Sigmoid colon (tissue), 7 donors: Measurements from ENCODE around the gene CARM1. TPM values are rescaled to one million over a fixed set of nuclear protein-coding genes. Genes with fewer than 3 reads are reported as not detected.
"Not testable (repeated sequence)": the region's sequence is repeated elsewhere in the genome, so short reads cannot be mapped to it uniquely, and the experiment has no call there.

ENCODE experiments used
- DNase-seq: peaks from one replicate; pipeline ENCODE4 v3.0.0-alpha.2; 2019
- H3K27ac ChIP-seq, 4 donors: fragments of 200-600 bp; sonication (generic); one replicate each; pipeline ENCODE4 v1.5.1; 2016 to 2019; ENCODE audit warnings: mild to moderate bottlenecking in 1 of 4
- H3K27me3 ChIP-seq, 3 donors: fragments of 200-600 bp; sonication (generic); one replicate each; pipeline ENCODE4 v1.5.1; 2019; ENCODE audit warnings: mild to moderate bottlenecking in 1 of 3
- H3K36me3 ChIP-seq, 4 donors: fragments of 200-600 bp; sonication (generic); one replicate each; pipeline ENCODE4 v1.5.1; 2016 to 2019
- H3K4me1 ChIP-seq, 4 donors: fragments of 200-600 bp; sonication (generic); one replicate each; pipeline ENCODE4 v1.5.1; 2017 to 2019
- H3K4me3 ChIP-seq, 4 donors: fragments of 200-600 bp; sonication (generic); one replicate each; pipeline ENCODE4 v1.5.1; 2017 to 2019; ENCODE audit warnings: mild to moderate bottlenecking in 2 of 4, moderate library complexity in 1 of 4
- H3K9me3 ChIP-seq, 4 donors: fragments of 200-600 bp in 3 of 4; sonication (generic) in 3 of 4; one replicate each; pipeline versions ENCODE4 v1.5.1 to v1.6.1; 2013 to 2019
- CTCF ChIP-seq, 4 experiments: fragments of 450-650 bp in 3 of 4; fragments of 200-600 bp in 1 of 4; IDR thresholded peaks; one replicate each; pipeline ENCODE4 v1.5.1; 2016 to 2019; ENCODE audit warnings: antibody characterized with exemption in 4 of 4, mild to moderate bottlenecking in 3 of 4, moderate library complexity in 2 of 4
- EP300 ChIP-seq, 4 donors: sonication (generic); formaldehyde crosslinking; IDR thresholded peaks; one replicate each; pipeline ENCODE4 v1.6.1; 2017; ENCODE audit warnings: antibody characterized with exemption in 4 of 4
- POLR2A ChIP-seq, 2 donors: fragments of 450-650 bp; IDR thresholded peaks; one replicate each; pipeline ENCODE4 v1.6.1; 2016; ENCODE audit warnings: antibody characterized with exemption in 2 of 2, mild to moderate bottlenecking in 2 of 2, moderate library complexity in 2 of 2
- POLR2AphosphoS5 ChIP-seq, 4 donors: sonication (generic); formaldehyde crosslinking; IDR thresholded peaks; one replicate each; pipeline ENCODE4 v1.6.1; 2017; ENCODE audit warnings: antibody characterized with exemption in 4 of 4
- WGBS, 2 donors: extraction: QIAGEN DNeasy Blood & Tissue Kit; methylation state at CpG; one replicate each; pipeline ENCODE4 v1.1.7; 2013; 5-methylcytosine and 5-hydroxymethylcytosine counted together
- intact Hi-C: fragments of 100-400 bp; cut with DNase I; formaldehyde crosslinking; loops from one replicate; pipeline ENCODE4 v1.15.1; 2023
- polyA plus RNA-seq, 3 donors: library from polyadenylated mRNA; stranded (reverse); fragments of 200-250 nt; gene quantifications; one replicate each; pipeline ENCODE4 v1.2.3, GENCODE V29; 2013
- total RNA-seq, 4 donors: library from RNA; depleted of rRNA; stranded (reverse); fragments of >200 nt; gene quantifications; one replicate each; pipeline ENCODE4 v1.1.0, GENCODE V29; 2016
- donor health status: healthy with polysubstance abuse.
- donor health status: Bipolar disorder and iron deficiency.
- donor health status: healthy.

Gene CARM1
- total and polyA plus RNA-seq, 7 donors = 18.1 to 51.8 (median 21.6) TPM

GRCh38 chr19:10929402-10929794, 58.0 kb downstream of the CARM1 start:
- Histone ChIP-seq H3K27ac (peak overlapping the region; percentile 88 to 92 (median 90)), H3K9me3 (no peaks in the 10 kb centered on the region), H3K36me3 (peaks cover 0 to 25% (median 5%) of the 10 kb centered on the region in 4 donors), H3K27me3 (no peaks in the 10 kb centered on the region), H3K4me1 (peaks cover 0 to 38% (median 26%) of the 10 kb centered on the region in 4 donors), H3K4me3 (peak overlapping the region; percentile 90 to 100 (median 98))
- TF ChIP-seq CTCF (IDR thresholded peaks at IDR 0.05) (no peak), POLR2A (IDR thresholded peaks at IDR 0.05) (no peak), EP300 (IDR thresholded peaks at IDR 0.05) (no peak), POLR2AphosphoS5 (IDR thresholded peaks at IDR 0.05) (no peak)
- intact Hi-C loops = loop anchor here (2.0 kb wide), 1 partner anchor 57 kb away; no protein-coding TSS in a partner anchor
- DNase-seq = no peak
- WGBS, 2 donors = 2 to 10% methylated on average over 27 of the region's 27 CpGs

DNA sequence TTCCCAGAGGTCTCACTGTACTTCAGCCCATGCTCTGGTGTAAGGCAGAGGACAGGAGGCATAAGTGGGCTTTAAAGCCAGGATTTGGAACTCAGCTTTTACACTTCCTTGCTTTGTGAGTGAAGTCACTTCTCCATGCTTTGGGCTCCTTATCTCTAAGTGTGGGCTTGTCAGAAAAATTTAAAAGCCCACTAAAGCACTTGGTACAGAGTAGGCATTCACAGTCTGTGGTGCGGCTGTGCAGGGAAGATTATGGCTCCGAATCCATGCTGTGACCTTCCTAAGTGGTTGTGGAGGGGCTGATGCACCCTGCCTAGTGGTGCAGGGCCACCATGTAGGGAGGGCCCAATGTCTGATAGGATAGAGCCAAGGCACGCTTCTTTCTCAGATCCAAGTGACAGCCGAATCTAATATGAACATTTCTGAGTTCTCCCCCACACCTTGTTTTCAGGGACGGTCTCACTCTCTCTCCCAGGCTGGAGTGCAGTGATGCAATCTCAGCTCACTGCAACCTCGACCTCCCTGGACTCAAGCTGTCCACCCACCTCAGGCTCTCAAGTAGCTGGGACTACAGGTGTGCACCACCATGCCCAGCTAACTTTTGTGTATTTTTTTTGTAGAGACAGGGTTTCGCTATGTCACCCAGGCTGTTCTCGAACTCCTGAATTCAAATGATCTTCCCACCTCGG, 64.2 kb downstream of the CARM1 start:
- Histone ChIP-seq H3K36me3 (peaks cover 0 to 16% (median 4%) of the 10 kb centered on the region in 4 donors), H3K4me3 (no peak overlapping the region), H3K9me3 (no peaks in the 10 kb centered on the region), H3K27me3 (no peaks in the 10 kb centered on the region), H3K27ac (no peak overlapping the region), H3K4me1 (peaks cover 0 to 18% (median 2%) of the 10 kb centered on the region in 4 donors)
- no peak for DNase-seq
- intact Hi-C loops = loop anchor here (5.0 kb wide), 2 partner anchors 42 to 197 kb away; no protein-coding TSS in a partner anchor
- 93 to 94% methylated on average over 9 of the region's 9 CpGs for WGBS, 2 donors
- TF ChIP-seq POLR2A (IDR thresholded peaks at IDR 0.05) = no peak
- TF ChIP-seq EP300 (IDR thresholded peaks at IDR 0.05) = no peak

DNA sequence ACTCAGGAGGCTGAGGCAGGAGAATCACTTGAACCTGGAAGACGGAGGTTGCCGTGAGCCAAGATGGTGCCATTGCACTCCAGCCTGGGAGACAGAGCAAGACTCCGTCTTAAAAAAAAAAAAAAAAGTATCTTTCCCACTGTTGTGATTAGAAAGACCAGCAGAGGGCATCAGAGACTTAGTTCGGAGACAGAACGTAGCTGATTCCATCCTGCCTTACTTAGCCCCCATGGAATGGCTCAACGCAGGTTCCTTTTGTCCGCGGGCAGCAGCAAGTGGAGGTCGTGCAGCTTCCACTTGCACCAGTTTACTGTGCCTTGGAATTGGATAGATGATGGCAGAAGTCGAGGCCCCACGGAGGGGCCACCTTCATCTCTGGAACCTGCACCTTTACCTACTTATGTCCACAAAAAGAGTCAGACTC, 65.3 kb downstream of the CARM1 start:
- H3K4me3 ChIP-seq = peak overlapping the region in 1 of 4 donors; percentile 24
- no peaks in the 10 kb centered on the region for H3K27me3 ChIP-seq
- no peak for TF ChIP-seq EP300 (IDR thresholded peaks at IDR 0.05)
- no peak for TF ChIP-seq POLR2AphosphoS5 (IDR thresholded peaks at IDR 0.05)
- TF ChIP-seq CTCF (IDR thresholded peaks at IDR 0.05) = peak; percentile 50 to 76 (median 60)
- TF ChIP-seq POLR2A (IDR thresholded peaks at IDR 0.05) = no peak
- H3K27ac ChIP-seq = peak overlapping the region; percentile 40 to 61 (median 50)
- WGBS, 2 donors = 2 to 5% methylated on average over 11 of the region's 11 CpGs
- DNase-seq = no peak
- H3K4me1 ChIP-seq = peaks cover 0 to 9% (median under 1%) of the 10 kb centered on the region in 4 donors
- no peaks in the 10 kb centered on the region for H3K9me3 ChIP-seq
- intact Hi-C loops = loop anchor here (5.0 kb wide), 2 partner anchors 41 to 196 kb away; no protein-coding TSS in a partner anchor
- H3K36me3 ChIP-seq = peaks cover 0 to 13% (median 2%) of the 10 kb centered on the region in 4 donors

GRCh38 chr19:10941649-10942048, 70.3 kb downstream of the CARM1 start:
- intact Hi-C loops = loop anchor here (10.0 kb wide), 2 partner anchors 93 to 263 kb away; no protein-coding TSS in a partner anchor
- WGBS, 2 donors = 35 to 79% methylated on average over 14 of the region's 14 CpGs
- H3K36me3 ChIP-seq, H3K4me3 ChIP-seq, DNase-seq, H3K9me3 ChIP-seq, H3K27me3 ChIP-seq, H3K27ac ChIP-seq: not testable (repeated sequence)
- peaks cover 0 to 13% (median 8%) of the 10 kb centered on the region in 4 donors for H3K4me1 ChIP-seq

- 82 to 95% methylated on average over 4 of the region's 4 CpGs for WGBS, 2 donors
- H3K4me3 ChIP-seq, H3K9me3 ChIP-seq, H3K27ac ChIP-seq, DNase-seq, H3K4me1 ChIP-seq, H3K36me3 ChIP-seq, H3K27me3 ChIP-seq: not testable (repeated sequence)
- intact Hi-C loops = loop anchor here (10.0 kb wide), 2 partner anchors 91 to 261 kb away; no protein-coding TSS in a partner anchor
These were observed 72.1 kb downstream of the CARM1 start for GRCh38 chr19:10943412-10943811.

- TF ChIP-seq EP300 (IDR thresholded peaks at IDR 0.05) (no peak), CTCF (IDR thresholded peaks at IDR 0.05) (no peak), POLR2A (IDR thresholded peaks at IDR 0.05) (no peak), POLR2AphosphoS5 (IDR thresholded peaks at IDR 0.05) (no peak)
- H3K36me3 ChIP-seq = no peaks in the 10 kb centered on the region
- intact Hi-C loops = loop anchor here (10.0 kb wide), 2 partner anchors 90 to 260 kb away; no protein-coding TSS in a partner anchor
- no peaks in the 10 kb centered on the region for H3K27me3 ChIP-seq
- peaks cover 0 to 9% (median 7%) of the 10 kb centered on the region in 4 donors for H3K4me1 ChIP-seq
- no peaks in the 10 kb centered on the region for H3K9me3 ChIP-seq
- H3K27ac ChIP-seq = no peak overlapping the region
- DNase-seq = no peak
- no peak overlapping the region for H3K4me3 ChIP-seq
- 93 to 95% methylated on average over 4 of the region's 4 CpGs for WGBS, 2 donors
These were observed 73.9 kb downstream of the CARM1 start for GRCh38 chr19:10945264-10945663.
